ENCODE data around the gene SLC13A3. TPM values are rescaled to one million over a fixed set of nuclear protein-coding genes. Genes with fewer than 3 reads are reported as not detected.

SLC13A3 gene
- total RNA-seq, 1 experiment from 2014 or later = not detected

DNA sequence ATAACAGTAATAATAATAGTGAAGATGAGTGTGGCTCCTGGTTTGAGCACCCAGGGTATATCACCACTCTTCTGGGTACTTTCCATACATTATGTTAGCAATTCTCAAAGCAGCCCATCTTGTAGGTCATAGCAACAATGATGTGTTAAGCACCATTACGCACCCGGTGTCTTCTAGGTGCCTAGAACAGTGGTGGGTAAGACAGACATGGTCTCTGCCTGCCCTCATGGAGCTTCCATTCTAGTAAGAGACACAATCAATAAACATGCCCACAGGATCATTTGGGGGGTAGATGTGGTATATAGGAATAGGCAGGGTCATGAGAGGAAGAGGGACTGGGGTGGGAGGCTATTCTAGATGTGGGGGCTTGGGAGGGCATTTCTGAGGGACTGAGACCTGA, 79.8 kb downstream of the SLC13A3 start:
- Histone ChIP-seq H3K36me3 (no peaks in the 10 kb centered on the region), H3K9me3 (no peaks in the 10 kb centered on the region), H3K27me3 (no peaks in the 10 kb centered on the region), H3K4me3 (no peak overlapping the region)
- no peak for DNase-seq

- Histone ChIP-seq H3K27me3 (no peaks in the 10 kb centered on the region), H3K9me3 (no peaks in the 10 kb centered on the region), H3K4me3 (no peak overlapping the region), H3K36me3 (no peaks in the 10 kb centered on the region)
- no peak for DNase-seq
Measured at GRCh38 chr20:46570956-46571355, 80.3 kb downstream of the SLC13A3 start.

GRCh38 chr20:46569961-46570360, 81.3 kb downstream of the SLC13A3 start:
- no peak for DNase-seq
- Histone ChIP-seq H3K9me3 (no peaks in the 10 kb centered on the region), H3K4me3 (no peak overlapping the region), H3K27me3 (no peaks in the 10 kb centered on the region), H3K36me3 (no peaks in the 10 kb centered on the region)

- Histone ChIP-seq H3K9me3 (no peaks in the 10 kb centered on the region), H3K4me3 (no peak overlapping the region), H3K36me3 (no peaks in the 10 kb centered on the region), H3K27me3 (no peaks in the 10 kb centered on the region)
- DNase-seq = peak; percentile 48
Measured at GRCh38 chr20:46568570-46569129, 82.6 kb downstream of the SLC13A3 start.

DNA sequence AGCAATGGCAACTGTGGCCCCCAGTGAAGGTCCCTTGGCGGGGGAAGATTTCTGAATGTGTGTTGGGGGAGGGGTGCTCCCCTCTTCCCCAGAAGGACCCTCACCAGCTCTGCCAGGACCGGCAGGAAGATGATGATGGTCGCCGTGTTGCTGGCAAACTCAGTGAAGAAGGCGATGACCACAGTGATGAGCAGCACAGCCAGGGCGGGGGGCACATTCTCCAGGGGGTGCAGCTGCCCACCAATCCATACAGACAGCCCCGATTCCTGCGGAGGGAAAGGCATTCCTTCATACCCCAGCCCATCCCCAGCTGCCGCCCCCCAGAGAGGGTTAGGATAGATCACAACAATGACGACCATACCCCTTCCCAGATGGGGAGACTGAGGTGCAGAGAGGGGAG, 85.1 kb downstream of the SLC13A3 start:
- DNase-seq = no peak
- Histone ChIP-seq H3K4me3 (no peak overlapping the region), H3K27me3 (no peaks in the 10 kb centered on the region)

GRCh38 chr20:46564241-46564957, 86.9 kb downstream of the SLC13A3 start:
- Histone ChIP-seq H3K27me3 (no peaks in the 10 kb centered on the region), H3K36me3 (no peaks in the 10 kb centered on the region), H3K4me3 (no peak overlapping the region), H3K9me3 (no peaks in the 10 kb centered on the region)
- no peak for DNase-seq

More for the DNA sequence above, 85.1 kb downstream of the SLC13A3 start:
- Histone ChIP-seq H3K36me3 (no peaks in the 10 kb centered on the region), H3K9me3 (no peaks in the 10 kb centered on the region)

- no peak overlapping the region for H3K4me3 ChIP-seq
- no peaks in the 10 kb centered on the region for H3K9me3 ChIP-seq
- DNase-seq = no peak
- H3K27me3 ChIP-seq = no peaks in the 10 kb centered on the region
- H3K36me3 ChIP-seq = no peaks in the 10 kb centered on the region
Measured at GRCh38 chr20:46563860-46564221, 87.4 kb downstream of the SLC13A3 start.

DNA sequence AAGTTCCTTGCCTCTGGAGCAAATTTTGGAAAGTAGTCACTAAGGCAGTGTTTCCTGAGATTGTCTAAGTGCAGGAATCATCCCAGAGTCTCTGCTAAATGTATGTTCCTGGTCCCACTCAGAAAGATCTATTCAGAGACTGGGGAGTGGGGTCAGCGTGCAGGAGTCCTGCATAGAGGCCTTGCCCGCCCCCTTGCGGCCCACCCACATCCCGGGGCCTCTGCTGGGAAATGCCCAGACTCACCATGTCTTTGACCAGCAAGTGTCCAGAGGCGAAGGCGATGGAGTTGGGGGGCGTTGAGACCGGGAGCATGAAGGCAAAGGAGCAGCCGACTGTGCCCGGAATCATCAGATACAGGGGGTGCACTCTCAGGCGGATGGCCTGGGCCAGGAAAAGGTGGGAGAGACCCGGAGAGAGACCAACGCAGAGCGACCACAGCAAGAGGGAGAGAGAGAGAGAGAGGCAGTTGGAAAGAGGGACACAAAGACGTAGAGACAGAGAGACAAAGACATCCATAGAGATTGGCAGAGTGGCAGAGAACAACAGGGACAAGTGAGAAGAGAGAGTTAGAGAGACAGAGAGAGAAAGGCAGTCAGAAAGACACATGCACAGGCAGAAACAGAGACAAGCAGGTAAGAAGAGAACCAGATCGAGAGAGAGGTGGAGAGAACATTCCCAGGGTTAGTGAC, 87.9 kb downstream of the SLC13A3 start:
- Histone ChIP-seq H3K9me3 (no peaks in the 10 kb centered on the region), H3K4me3 (no peak overlapping the region), H3K27me3 (no peaks in the 10 kb centered on the region), H3K36me3 (no peaks in the 10 kb centered on the region)
- DNase-seq = no peak

- no peaks in the 10 kb centered on the region for H3K9me3 ChIP-seq
- peak overlapping the region; percentile 30 for H3K4me3 ChIP-seq
- H3K36me3 ChIP-seq = no peaks in the 10 kb centered on the region
- no peaks in the 10 kb centered on the region for H3K27me3 ChIP-seq
- DNase-seq = peak; percentile 67
Measured at GRCh38 chr20:46562373-46563169, 88.7 kb downstream of the SLC13A3 start.

GRCh38 chr20:46562009-46562372, 89.3 kb downstream of the SLC13A3 start:
- no peak for DNase-seq
- Histone ChIP-seq H3K27me3 (no peaks in the 10 kb centered on the region), H3K4me3 (peak overlapping the region; percentile 30; the same call in 1 of the 2 replicates), H3K9me3 (no peaks in the 10 kb centered on the region), H3K36me3 (no peaks in the 10 kb centered on the region)

DNA sequence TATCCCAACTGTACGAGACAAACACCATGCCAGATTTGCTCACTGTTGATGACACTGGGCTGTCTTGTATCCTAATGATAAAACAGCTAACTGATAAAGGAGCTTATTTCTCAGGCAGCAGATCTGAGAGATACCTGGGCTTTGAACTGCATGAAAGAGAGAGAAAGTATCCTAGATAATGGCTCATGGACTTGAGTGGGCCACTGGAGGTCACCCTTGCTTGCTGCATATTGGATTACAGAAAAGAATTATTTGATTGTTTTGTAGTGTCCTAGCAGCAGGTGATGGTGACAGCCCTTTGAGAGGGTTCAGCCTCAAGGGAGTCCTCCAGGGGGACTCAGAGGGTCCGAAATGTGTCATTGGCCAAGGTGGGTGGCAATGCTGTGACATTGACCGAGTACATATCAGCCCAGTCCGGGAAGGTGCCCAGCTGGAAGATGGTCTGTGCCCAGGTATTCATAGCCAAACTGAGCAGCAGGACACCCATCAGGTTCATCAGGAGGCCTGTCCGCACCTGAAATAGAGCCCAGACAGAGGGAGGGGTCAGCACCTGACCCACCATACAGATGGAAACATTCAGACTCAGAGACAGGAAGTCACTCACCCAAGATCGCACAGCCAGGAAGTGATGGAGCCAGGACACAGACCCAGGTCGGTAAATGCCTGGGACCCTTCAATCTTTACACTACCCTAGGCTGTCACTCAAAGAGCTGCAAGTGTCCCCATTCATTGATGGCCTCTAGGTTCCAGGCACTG, 91.4 kb downstream of the SLC13A3 start:
- H3K27me3 ChIP-seq = no peaks in the 10 kb centered on the region
- no peak for DNase-seq
- no peaks in the 10 kb centered on the region for H3K9me3 ChIP-seq
- no peaks in the 10 kb centered on the region for H3K36me3 ChIP-seq
- no peak overlapping the region for H3K4me3 ChIP-seq

DNA sequence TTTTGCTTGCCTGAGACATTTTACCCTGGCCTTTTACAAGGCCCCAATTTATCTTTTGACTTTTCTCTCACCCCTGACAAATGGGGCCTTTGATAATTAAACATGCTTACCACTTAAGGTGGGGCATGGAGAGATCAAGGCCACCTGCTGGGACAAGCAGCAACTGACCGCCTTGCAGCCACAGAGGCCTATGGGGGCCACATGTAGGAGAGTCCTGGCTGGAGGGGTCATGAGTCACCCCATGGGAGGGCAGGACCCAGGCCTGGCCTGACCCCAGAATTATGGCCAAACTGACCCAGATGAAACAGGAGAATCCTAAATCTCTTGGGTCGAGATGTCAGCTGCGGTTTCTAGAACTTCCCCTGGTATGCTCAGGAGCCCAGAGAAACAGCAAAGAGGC, 92.3 kb downstream of the SLC13A3 start:
- no peak overlapping the region for H3K4me3 ChIP-seq
- H3K9me3 ChIP-seq = no peaks in the 10 kb centered on the region
- DNase-seq = peak; percentile 17
- H3K36me3 ChIP-seq = no peaks in the 10 kb centered on the region
- no peaks in the 10 kb centered on the region for H3K27me3 ChIP-seq

DNA sequence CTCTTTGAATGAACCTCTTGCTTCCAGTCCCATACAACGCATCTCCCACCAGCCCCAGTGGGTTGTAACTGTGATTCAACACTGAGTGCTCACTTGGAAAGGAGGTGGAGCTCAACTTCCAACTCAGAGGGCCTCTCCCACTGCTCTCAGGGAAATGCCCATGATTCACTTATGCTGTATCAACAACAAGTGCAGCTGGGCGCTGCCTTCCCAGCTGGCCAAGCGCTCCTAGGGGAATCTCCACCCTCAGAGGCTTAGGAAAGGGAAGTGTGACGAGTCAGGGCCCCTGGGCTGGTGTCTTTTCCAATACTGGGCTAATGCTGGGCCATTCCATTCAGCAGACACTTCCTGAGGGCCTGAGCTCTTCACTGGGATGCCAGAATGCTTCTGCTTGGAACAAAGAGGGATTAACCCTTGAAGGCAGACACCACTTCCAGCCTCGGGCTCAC, 92.7 kb downstream of the SLC13A3 start:
- peak; percentile 94 for DNase-seq
- Histone ChIP-seq H3K36me3 (no peaks in the 10 kb centered on the region), H3K9me3 (no peaks in the 10 kb centered on the region), H3K4me3 (no peak overlapping the region), H3K27me3 (no peaks in the 10 kb centered on the region)

DNA sequence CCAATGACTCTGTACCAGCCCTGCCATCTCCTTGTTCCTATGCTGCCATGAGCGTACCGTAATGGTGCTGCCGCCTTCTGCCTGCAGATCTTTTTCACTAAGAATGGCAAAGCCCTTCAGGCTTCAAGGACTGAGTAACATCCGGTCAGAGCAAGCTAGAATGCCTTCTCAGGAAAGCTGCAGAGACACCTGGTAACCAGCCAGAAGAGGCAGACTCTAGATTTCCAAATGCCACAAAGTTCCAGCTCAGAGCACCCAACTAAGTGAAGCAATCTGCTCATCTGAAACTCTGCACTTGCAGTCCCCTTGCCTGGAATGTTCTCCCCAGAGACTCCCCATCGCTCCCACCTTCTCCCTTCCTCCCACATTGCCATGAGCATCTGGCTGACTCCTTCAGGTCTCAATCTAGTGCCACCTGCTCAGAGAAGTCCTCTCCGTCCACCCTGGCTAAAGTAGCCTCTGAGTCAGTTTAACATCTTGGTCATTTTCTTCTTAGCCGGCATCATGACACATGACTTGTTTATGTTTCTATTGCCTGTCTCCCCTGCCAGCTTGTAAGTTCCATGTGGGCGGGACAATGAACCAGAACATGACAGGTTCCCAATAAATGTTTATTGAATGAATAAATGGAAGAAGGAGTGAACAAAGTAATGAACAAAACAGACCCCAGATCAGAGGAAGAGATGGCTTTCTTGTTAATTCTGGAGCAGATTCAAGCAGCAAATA, 93.9 kb downstream of the SLC13A3 start:
- Histone ChIP-seq H3K27me3 (no peaks in the 10 kb centered on the region), H3K36me3 (no peaks in the 10 kb centered on the region), H3K9me3 (no peaks in the 10 kb centered on the region), H3K4me3 (no peak overlapping the region)
- peak; percentile 47 for DNase-seq

DNA sequence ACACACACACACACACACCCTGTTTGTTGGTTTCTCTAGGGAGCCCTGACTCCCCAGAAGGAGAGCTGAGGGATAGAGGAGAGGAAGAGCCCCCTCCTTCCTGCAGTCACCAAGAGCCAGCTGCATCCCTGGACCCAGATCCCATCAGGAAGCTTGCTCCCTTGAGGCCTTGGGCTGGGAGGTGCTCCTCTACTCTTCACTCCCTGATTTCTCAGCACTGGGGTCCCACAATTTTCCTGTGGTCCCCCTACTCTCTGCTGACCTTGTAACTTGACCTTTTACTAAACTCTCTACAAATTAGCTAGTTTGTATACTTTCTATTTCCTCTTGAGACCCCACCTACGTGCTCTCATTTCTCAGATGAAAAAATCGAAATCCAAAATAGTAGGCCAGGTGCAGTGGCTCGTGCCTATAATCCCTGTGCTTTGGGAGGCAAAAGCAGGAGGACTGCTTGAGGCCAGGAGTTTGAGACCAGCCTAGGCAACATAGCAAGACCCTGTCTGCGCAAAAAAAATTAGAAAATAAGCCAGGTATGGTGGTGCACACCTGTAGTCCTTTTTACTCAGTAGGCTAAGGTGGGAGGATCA, 95.8 kb downstream of the SLC13A3 start:
- Histone ChIP-seq H3K27me3 (no peaks in the 10 kb centered on the region), H3K9me3 (no peaks in the 10 kb centered on the region), H3K4me3 (no peak overlapping the region), H3K36me3 (no peaks in the 10 kb centered on the region)
- DNase-seq = no peak

- Histone ChIP-seq H3K27me3 (no peaks in the 10 kb centered on the region), H3K9me3 (no peaks in the 10 kb centered on the region), H3K36me3 (no peaks in the 10 kb centered on the region), H3K4me3 (no peak overlapping the region)
- DNase-seq = no peak
Measured at GRCh38 chr20:46554828-46555227, 96.4 kb downstream of the SLC13A3 start.

Measured in MG63 (cell line).